MCF 10A (cell line): ENCODE results near the gene XAB2. TPM values are rescaled to one million over a fixed set of nuclear protein-coding genes. Genes with fewer than 3 reads are reported as not detected.

ENCODE experiments used
- BruUV-seq: library from RNA; stranded (reverse); fragments of 400-500 nt; replicated peaks from 2 replicates; lab custom pipeline; 2021; lab: Mats Ljungman, UMichigan
- CTCF ChIA-PET: fragments of 300-600 bp; sonication (Branson Sonifier 250); formaldehyde crosslinking; extraction: SDS; loops from one replicate; lab custom pipeline; 2021; ENCODE audit warnings: antibody characterized with exemption, inconsistent platforms; lab: Yijun Ruan, JAX
- POLR2A ChIA-PET: fragments of 300-600, 350-650 bp; sonication (Branson Sonifier 250); formaldehyde crosslinking; extraction: SDS; loops from one replicate; lab custom pipeline; 2020; ENCODE audit warnings: antibody characterized with exemption, inconsistent platforms; lab: Yijun Ruan, JAX
- DNase-seq: peaks from one replicate; pipeline ENCODE4 v3.0.0-alpha.2; 2018; ENCODE audit not compliant: unreplicated experiment
- H3K27ac Mint-ChIP-seq: one replicate; pipeline ENCODE4 v1.8.0; 2022; ENCODE audit warnings: mild to moderate bottlenecking, low read depth, mixed read lengths; ENCODE audit not compliant: unreplicated experiment
- H3K27me3 Mint-ChIP-seq: one replicate; pipeline ENCODE4 v1.8.0; 2022; ENCODE audit warnings: mixed read lengths; ENCODE audit not compliant: insufficient read depth, unreplicated experiment
- H3K36me3 Mint-ChIP-seq: one replicate; pipeline ENCODE4 v1.8.0; 2022; ENCODE audit warnings: mild to moderate bottlenecking, moderate library complexity, mixed read lengths; ENCODE audit not compliant: insufficient read depth, unreplicated experiment
- H3K4me1 Mint-ChIP-seq: one replicate; pipeline ENCODE4 v1.8.0; 2022; ENCODE audit warnings: mixed read lengths; ENCODE audit not compliant: insufficient read depth, unreplicated experiment
- H3K4me3 Mint-ChIP-seq: one replicate; pipeline ENCODE4 v1.8.0; 2022; ENCODE audit warnings: mild to moderate bottlenecking, moderate library complexity, mixed read lengths; ENCODE audit not compliant: unreplicated experiment
- H3K9me3 Mint-ChIP-seq: one replicate; pipeline ENCODE4 v1.8.0; 2022; ENCODE audit warnings: mixed read lengths; ENCODE audit not compliant: unreplicated experiment
- CTCF ChIP-seq: fragments of 200-600 bp; IDR thresholded peaks from one replicate; pipeline ENCODE4 v1.8.0; 2022; ENCODE audit warnings: antibody characterized with exemption, mild to moderate bottlenecking; ENCODE audit not compliant: unreplicated experiment
- intact Hi-C: fragments of 100-400 bp; cut with micrococcal nuclease; formaldehyde crosslinking; loops from 2 replicates; pipeline ENCODE4 v1.14.1; 2022
- total RNA-seq: library from RNA; stranded (reverse); gene quantifications from 2 replicates; pipeline ENCODE4 v1.2.3, GENCODE V29; 2022

XAB2 gene
- total RNA-seq, 1 experiment from 2014 or later, result 28.7 TPM

GRCh38 chr19:7622933-7623685 lies 6.2 kb downstream of the XAB2 start:
- POLR2A ChIA-PET, result interaction anchor here (1.1 kb wide), 1 partner anchor 14 kb away, joined by 4 read pairs; no protein-coding TSS in a partner anchor

GRCh38 chr19:7620442-7621412 lies 8.6 kb downstream of the XAB2 start:
- Mint-ChIP-seq H3K36me3 (peaks cover 83% of the 10 kb centered on the region), H3K27me3 (no peaks in the 10 kb centered on the region), H3K9me3 (no peaks in the 10 kb centered on the region), H3K4me1 (peaks cover 15% of the 10 kb centered on the region), H3K27ac (no peak overlapping the region), H3K4me3 (no peak overlapping the region)
- ChIA-PET CTCF (interaction anchor here (1.4 kb wide), 1 partner anchor 266 kb away, joined by 3 read pairs; no protein-coding TSS in a partner anchor), POLR2A (interaction anchor here (1.2 to 3.9 kb wide), 5 partner anchors 9 to 280 kb away, joined by 3 to 41 read pairs (median 10); partner anchors contain the start of genes PET100 and XAB2)
- intact Hi-C loops, result no loop called here
- no peak for TF ChIP-seq CTCF
- no peak for DNase-seq
- TSS peak; percentile 37 for BruUV-seq

More at GRCh38 chr19:7622933-7623685, 6.2 kb downstream of the XAB2 start:
- Mint-ChIP-seq H3K9me3 (no peaks in the 10 kb centered on the region), H3K27me3 (no peaks in the 10 kb centered on the region), H3K4me3 (no peak overlapping the region), H3K4me1 (peaks cover 14% of the 10 kb centered on the region), H3K27ac (no peak overlapping the region), H3K36me3 (peaks cover 70% of the 10 kb centered on the region)
- DNase-seq, result no peak
- CTCF ChIA-PET, result interaction anchor here (0.6 to 0.9 kb wide), 2 partner anchors 55 to 180 kb away, joined by 3 read pairs; no protein-coding TSS in a partner anchor
- BruUV-seq, result no TSS peak
- TF ChIP-seq CTCF, result no peak
- intact Hi-C loops, result no loop called here

- H3K4me3 Mint-ChIP-seq, result no peak overlapping the region
- H3K27me3 Mint-ChIP-seq, result no peaks in the 10 kb centered on the region
- ChIA-PET POLR2A (interaction anchor here (0.7 to 3.9 kb wide), 11 partner anchors 10 to 830 kb away, joined by 3 to 41 read pairs (median 4); partner anchors contain the start of genes MAP2K7, PET100, TRAPPC5 and XAB2), CTCF (interaction anchor here (0.5 to 2.4 kb wide), 4 partner anchors 11 to 266 kb away, joined by 3 to 13 read pairs (median 3); no protein-coding TSS in a partner anchor)
- intact Hi-C loops, result no loop called here
- no peaks in the 10 kb centered on the region for H3K9me3 Mint-ChIP-seq
- no peak for TF ChIP-seq CTCF
- H3K36me3 Mint-ChIP-seq, result peaks cover 75% of the 10 kb centered on the region
- H3K4me1 Mint-ChIP-seq, result peaks cover 15% of the 10 kb centered on the region
- no peak for DNase-seq
- no TSS peak for BruUV-seq
- H3K27ac Mint-ChIP-seq, result no peak overlapping the region
Measured at GRCh38 chr19:7619671-7620441, 9.5 kb downstream of the XAB2 start.
